H9 (cell line): ENCODE data around the gene PLCXD1. TPM values are rescaled to one million over a fixed set of nuclear protein-coding genes. Genes with fewer than 3 reads are reported as not detected.
"Not testable (repeated sequence)": the region's sequence is repeated elsewhere in the genome, so short reads cannot be mapped to it uniquely, and the experiment has no call there.

ENCODE experiments used
- DNase-seq: peaks from one replicate; pipeline ENCODE4 v3.0.0-alpha.2; 2017
- H2AFZ ChIP-seq: one replicate; pipeline ENCODE4 v1.6.1; 2013; ENCODE audit warnings: mild to moderate bottlenecking, low read length, control low read depth, moderate library complexity
- H2AK5ac ChIP-seq: 2 replicates; pipeline ENCODE4 v1.6.1; 2013; ENCODE audit warnings: low read length, control low read depth, mixed read lengths; ENCODE audit not compliant: insufficient read length
- H2BK120ac ChIP-seq: one replicate; pipeline ENCODE4 v1.6.1; 2013; ENCODE audit warnings: low read depth, mild to moderate bottlenecking, low read length, control low read depth, inconsistent platforms; ENCODE audit not compliant: poor library complexity, severe bottlenecking
- H2BK12ac ChIP-seq: 2 replicates; pipeline ENCODE4 v1.6.1; 2013; ENCODE audit warnings: low read length, control low read depth, mixed read lengths, low read depth; ENCODE audit not compliant: insufficient read length
- H2BK15ac ChIP-seq: 2 replicates; pipeline ENCODE4 v1.6.1; 2013; ENCODE audit warnings: low read depth, low read length, control low read depth
- H2BK20ac ChIP-seq: one replicate; pipeline ENCODE4 v1.6.1; 2013; ENCODE audit warnings: low read depth, mild to moderate bottlenecking, low read length, control low read depth, inconsistent platforms; ENCODE audit not compliant: poor library complexity, severe bottlenecking
- H2BK5ac ChIP-seq: 2 replicates; pipeline ENCODE4 v1.6.1; 2013; ENCODE audit warnings: low read length, control low read depth, mixed read lengths; ENCODE audit not compliant: insufficient read length
- H3K14ac ChIP-seq: 2 replicates; pipeline ENCODE4 v1.6.1; 2013; ENCODE audit warnings: low read length, control low read depth; ENCODE audit not compliant: insufficient read depth
- H3K18ac ChIP-seq: 2 replicates; pipeline ENCODE4 v1.6.1; 2013; ENCODE audit warnings: low read depth, mild to moderate bottlenecking, mixed read lengths, low read length, control low read depth; ENCODE audit not compliant: insufficient read length
- H3K23ac ChIP-seq: 2 replicates; pipeline ENCODE4 v1.6.1; 2013; ENCODE audit warnings: low read length, control low read depth, mixed read lengths, low read depth; ENCODE audit not compliant: insufficient read length
- H3K23me2 ChIP-seq: 2 replicates; pipeline ENCODE4 v1.6.1; 2013; ENCODE audit warnings: low read depth, mild to moderate bottlenecking, mixed read lengths, low read length, control low read depth; ENCODE audit not compliant: insufficient read length, poor library complexity, severe bottlenecking
- H3K27ac ChIP-seq: 2 replicates; pipeline ENCODE4 v1.5.1; 2013; ENCODE audit warnings: low read length, control low read depth, mixed read lengths, low read depth; ENCODE audit not compliant: insufficient read length
- H3K27me3 ChIP-seq: 2 replicates; pipeline ENCODE4 v1.6.1; 2013; ENCODE audit warnings: low read length, control low read depth, inconsistent platforms; ENCODE audit not compliant: insufficient read depth
- H3K4ac ChIP-seq: 2 replicates; pipeline ENCODE4 v1.6.1; 2013; ENCODE audit warnings: low read depth, mild to moderate bottlenecking, control low read depth, inconsistent platforms, low read length, moderate library complexity
- H3K4me1 ChIP-seq: 2 replicates; pipeline ENCODE4 v1.6.1; 2013; ENCODE audit warnings: low read length, control low read depth, inconsistent platforms; ENCODE audit not compliant: insufficient read depth
- H3K4me2 ChIP-seq: 2 replicates; pipeline ENCODE4 v1.6.1; 2013; ENCODE audit warnings: low read length, control low read depth, mixed read lengths; ENCODE audit not compliant: insufficient read length, insufficient read depth
- H3K56ac ChIP-seq: 2 replicates; pipeline ENCODE4 v1.6.1; 2013; ENCODE audit warnings: low read depth, mild to moderate bottlenecking, mixed read lengths, low read length, control low read depth; ENCODE audit not compliant: insufficient read length
- H3K79me1 ChIP-seq: 2 replicates; pipeline ENCODE4 v1.6.1; 2013; ENCODE audit warnings: low read depth, mild to moderate bottlenecking, moderate library complexity, low read length, control low read depth, inconsistent platforms; ENCODE audit not compliant: insufficient read depth, poor library complexity, severe bottlenecking
- H3K79me2 ChIP-seq: 2 replicates; pipeline ENCODE4 v1.6.1; 2013; ENCODE audit warnings: low read length, control low read depth, inconsistent platforms; ENCODE audit not compliant: insufficient read depth
- H3K9ac ChIP-seq: 2 replicates; pipeline ENCODE4 v1.6.1; 2013; ENCODE audit warnings: low read length, control low read depth, mixed read lengths; ENCODE audit not compliant: insufficient read length; ENCODE audit errors: extremely low read depth
- H3K9me3 ChIP-seq: one replicate; pipeline ENCODE4 v1.6.1; 2013; ENCODE audit warnings: low read depth, low read length, inconsistent platforms; ENCODE audit not compliant: control insufficient read depth
- H3T11ph ChIP-seq: one replicate; pipeline ENCODE4 v1.6.1; 2013; ENCODE audit warnings: mild to moderate bottlenecking, low read length, control low read depth, inconsistent platforms
- H4K20me1 ChIP-seq: one replicate; pipeline ENCODE4 v1.6.1; 2013; ENCODE audit not compliant: control insufficient read depth, insufficient read length, insufficient read depth
- H4K5ac ChIP-seq: 2 replicates; pipeline ENCODE4 v1.6.1; 2013; ENCODE audit warnings: low read depth, mild to moderate bottlenecking, mixed read lengths, low read length, control low read depth; ENCODE audit not compliant: insufficient read length
- H4K8ac ChIP-seq: replicated peaks from 2 replicates; pipeline ENCODE4 v1.6.1; 2013; ENCODE audit warnings: low read length, control low read depth, mixed read lengths, low read depth; ENCODE audit not compliant: insufficient read length
- H4K91ac ChIP-seq: 2 replicates; pipeline ENCODE4 v1.6.1; 2013; ENCODE audit warnings: low read depth, mild to moderate bottlenecking, moderate library complexity, mixed read lengths, low read length, control low read depth; ENCODE audit not compliant: insufficient read length
- H3K27ac Mint-ChIP-seq, 3 experiments: 2 replicates in 2 of 3; 3 replicates in 1 of 3; pipeline ENCODE4 v1.8.0; 2020 to 2021; ENCODE audit warnings: mixed read lengths in 3 of 3, mild to moderate bottlenecking in 1 of 3, moderate library complexity in 1 of 3
- H3K27me3 Mint-ChIP-seq: 2 replicates; pipeline ENCODE4 v1.8.0; 2021; ENCODE audit warnings: low read depth, mild to moderate bottlenecking, moderate library complexity, mixed read lengths
- H3K36me3 Mint-ChIP-seq, 3 experiments: 2 replicates in 2 of 3; 3 replicates in 1 of 3; pipeline ENCODE4 v1.8.0; 2020 to 2021; ENCODE audit warnings: low read depth in 3 of 3, mixed read lengths in 3 of 3; ENCODE audit not compliant: insufficient read depth in 1 of 3
- H3K4me1 Mint-ChIP-seq, 2 experiments: 2 replicates each; pipeline ENCODE4 v1.8.0; 2020; ENCODE audit warnings: mixed read lengths in 2 of 2
- H3K4me3 Mint-ChIP-seq, 2 experiments: 2 replicates in 1 of 2; 3 replicates in 1 of 2; pipeline ENCODE4 v1.8.0; 2020 to 2021; ENCODE audit warnings: mild to moderate bottlenecking in 2 of 2, mixed read lengths in 2 of 2, moderate library complexity in 1 of 2
- H3K9me3 Mint-ChIP-seq, 2 experiments: 2 replicates in 1 of 2; 3 replicates in 1 of 2; pipeline ENCODE4 v1.8.0; 2020; ENCODE audit warnings: mild to moderate bottlenecking in 2 of 2, mixed read lengths in 2 of 2, moderate library complexity in 1 of 2
- WGBS: extraction: QIAGEN DNeasy Blood & Tissue Kit; methylation state at CpG from one replicate; pipeline ENCODE4 v1.1.7; 2013; ENCODE audit warnings: missing lambda C conversion rate, low lambda C conversion rate, mixed read lengths; ENCODE audit not compliant: insufficient read length; ENCODE audit errors: extremely low coverage; 5-methylcytosine and 5-hydroxymethylcytosine counted together
- total RNA-seq: library from RNA; stranded (reverse); gene quantifications from 2 replicates; pipeline ENCODE4 v1.2.1, GENCODE V29; 2021
- TF ChIP-seq, protein P1 (sequence below): fragments of 200-600 bp; sonication (generic); conservative IDR thresholded peaks from 3 replicates; pipeline ENCODE4 v1.8.0; 2021; ENCODE audit warnings: antibody characterized with exemption, mild to moderate bottlenecking

The PLCXD1 gene
- total RNA-seq, 1 experiment from 2014 or later, result 96.5 TPM

DNA sequence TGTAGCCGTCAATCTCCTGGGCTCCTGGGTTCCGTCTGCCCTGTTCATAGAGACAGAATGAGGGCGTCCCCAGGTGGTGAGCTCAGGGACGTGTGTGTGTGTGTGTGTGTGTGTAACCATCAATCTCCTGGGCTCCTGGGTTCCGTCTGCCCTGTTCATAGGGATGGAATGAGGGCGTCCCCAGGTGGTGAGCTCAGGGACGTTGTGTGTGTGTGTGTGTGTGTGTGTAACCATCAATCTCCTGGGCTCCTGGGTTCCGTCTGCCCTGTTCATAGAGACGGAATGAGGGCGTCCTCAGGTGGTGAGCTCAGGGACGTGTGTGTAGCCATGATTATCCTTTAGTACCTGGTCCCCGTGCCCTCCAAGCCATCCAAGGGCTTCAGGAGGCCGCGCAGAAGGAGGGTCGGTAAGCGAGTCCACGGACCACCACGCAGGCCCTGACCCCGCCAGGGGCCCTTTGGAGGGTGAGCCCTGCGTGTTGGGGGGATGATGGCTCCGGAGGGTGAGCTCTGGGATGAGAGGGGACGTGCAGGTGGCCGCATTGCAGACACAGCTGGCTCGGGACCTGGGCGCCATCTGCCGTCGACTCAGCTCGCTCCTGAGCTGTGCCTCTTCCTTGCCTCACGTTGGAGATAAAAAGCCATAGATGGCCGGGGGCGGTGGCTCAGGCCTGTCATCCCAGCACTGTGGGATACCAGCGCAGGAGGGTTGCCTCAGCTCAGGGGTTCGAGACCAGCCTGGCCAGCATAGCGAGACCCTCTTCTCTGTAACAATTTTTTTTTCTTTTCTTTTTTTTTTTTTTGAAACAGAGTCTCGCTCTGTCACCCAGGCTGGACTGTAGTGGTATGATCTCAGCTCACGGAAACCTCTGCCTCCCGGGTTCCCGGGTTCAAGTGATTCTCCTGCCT is 42.8 kb downstream of the PLCXD1 start:
- Mint-ChIP-seq H3K36me3 (no peaks in the 10 kb centered on the region), H3K4me3 (peak overlapping the region; percentile 8 to 49)

DNA sequence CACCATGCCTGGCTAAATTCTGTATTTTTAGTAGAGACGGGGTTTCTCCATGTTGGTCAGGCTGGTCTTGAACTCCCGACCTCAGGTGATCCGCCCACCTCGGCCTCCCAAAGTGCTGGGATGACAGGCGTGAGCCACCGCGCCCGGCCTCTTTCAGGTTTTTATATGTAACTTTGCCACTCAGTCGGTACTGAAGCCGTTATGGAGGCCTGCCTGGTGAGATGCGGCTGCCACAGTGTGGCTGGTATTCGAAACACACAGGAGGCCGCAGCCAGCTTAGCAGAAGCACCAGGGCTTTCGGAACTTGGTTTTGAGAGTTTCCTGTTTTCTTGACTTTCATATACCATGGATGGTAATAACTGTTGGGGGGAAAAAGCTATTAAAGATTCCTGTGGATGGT is 43.5 kb downstream of the PLCXD1 start:
- WGBS, result no CpG with 5 or more reads among the region's 14 CpGs
- not testable (repeated sequence) for H4K20me1 ChIP-seq, H3K14ac ChIP-seq, DNase-seq, H3K56ac ChIP-seq, H4K91ac ChIP-seq, H2BK5ac ChIP-seq, H3K18ac ChIP-seq, H3K36me3 Mint-ChIP-seq, H2BK20ac ChIP-seq, H3K4me3 Mint-ChIP-seq, H2BK120ac ChIP-seq, H3K9me3 ChIP-seq, H2BK12ac ChIP-seq, H3K4ac ChIP-seq, H3K27me3 Mint-ChIP-seq, H2AK5ac ChIP-seq, H3K79me2 ChIP-seq, H3K23ac ChIP-seq, H3K4me1 ChIP-seq, H2AFZ ChIP-seq, H2BK15ac ChIP-seq, H4K8ac ChIP-seq, H4K5ac ChIP-seq, H3K4me2 ChIP-seq, H3K27me3 ChIP-seq, H3K27ac ChIP-seq, H3K79me1 ChIP-seq, H3K9ac ChIP-seq, H3T11ph ChIP-seq
- Mint-ChIP-seq H3K9me3 (peaks cover 14 to 15% of the 10 kb centered on the region in 2 experiments), H3K4me1 (peaks cover 11 to 23% of the 10 kb centered on the region in 2 experiments), H3K27ac (peak overlapping the region in 1 of 3 experiments; percentile 78; a peak in 2 of 7 replicates)
- H3K23me2 ChIP-seq, result peaks cover 12% of the 10 kb centered on the region

More for the DNA sequence above, 42.8 kb downstream of the PLCXD1 start:
- Histone ChIP-seq H2AK5ac (no peak overlapping the region), H3K4me1 (no peaks in the 10 kb centered on the region), H4K8ac (no peak overlapping the region), H3K14ac (peak overlapping the region; percentile 65; the same call in 1 of the 2 replicates), H3K79me1 (peaks cover 4% of the 10 kb centered on the region), H3K23me2 (peaks cover 12% of the 10 kb centered on the region), H3K4me2 (no peak overlapping the region), H3K9me3 (no peaks in the 10 kb centered on the region), H4K5ac (no peak overlapping the region), H2BK15ac (no peak overlapping the region), H2AFZ (no peak overlapping the region), H3K79me2 (no peaks in the 10 kb centered on the region), H2BK5ac (no peak overlapping the region), H3K18ac (no peak overlapping the region), H3K27ac (no peak overlapping the region), H4K91ac (no peak overlapping the region), H3K27me3 (no peaks in the 10 kb centered on the region), H3K9ac (no peak overlapping the region), H3K23ac (no peak overlapping the region), H2BK12ac (no peak overlapping the region), H2BK20ac (no peak overlapping the region), H4K20me1 (no peaks in the 10 kb centered on the region), H3K4ac (no peak overlapping the region), H3T11ph (no peak overlapping the region), H3K56ac (no peak overlapping the region), H2BK120ac (no peak overlapping the region)
- peak overlapping the region in 2 of 3 experiments; percentile 71 to 79; a peak in 2 of 7 replicates for H3K27ac Mint-ChIP-seq
- no CpG with 5 or more reads among the region's 38 CpGs for WGBS
- peaks cover 5% of the 10 kb centered on the region for H3K27me3 Mint-ChIP-seq
- peaks cover 11 to 23% of the 10 kb centered on the region in 2 experiments for H3K4me1 Mint-ChIP-seq
- TF ChIP-seq, protein P1, sequence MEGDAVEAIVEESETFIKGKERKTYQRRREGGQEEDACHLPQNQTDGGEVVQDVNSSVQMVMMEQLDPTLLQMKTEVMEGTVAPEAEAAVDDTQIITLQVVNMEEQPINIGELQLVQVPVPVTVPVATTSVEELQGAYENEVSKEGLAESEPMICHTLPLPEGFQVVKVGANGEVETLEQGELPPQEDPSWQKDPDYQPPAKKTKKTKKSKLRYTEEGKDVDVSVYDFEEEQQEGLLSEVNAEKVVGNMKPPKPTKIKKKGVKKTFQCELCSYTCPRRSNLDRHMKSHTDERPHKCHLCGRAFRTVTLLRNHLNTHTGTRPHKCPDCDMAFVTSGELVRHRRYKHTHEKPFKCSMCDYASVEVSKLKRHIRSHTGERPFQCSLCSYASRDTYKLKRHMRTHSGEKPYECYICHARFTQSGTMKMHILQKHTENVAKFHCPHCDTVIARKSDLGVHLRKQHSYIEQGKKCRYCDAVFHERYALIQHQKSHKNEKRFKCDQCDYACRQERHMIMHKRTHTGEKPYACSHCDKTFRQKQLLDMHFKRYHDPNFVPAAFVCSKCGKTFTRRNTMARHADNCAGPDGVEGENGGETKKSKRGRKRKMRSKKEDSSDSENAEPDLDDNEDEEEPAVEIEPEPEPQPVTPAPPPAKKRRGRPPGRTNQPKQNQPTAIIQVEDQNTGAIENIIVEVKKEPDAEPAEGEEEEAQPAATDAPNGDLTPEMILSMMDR, result peak; percentile 47
- peak; percentile 82 for DNase-seq
- H3K9me3 Mint-ChIP-seq, result peaks cover 9 to 11% of the 10 kb centered on the region in 2 experiments
